Keratinocyte (primary cell): Measurements from ENCODE around the gene CNOT9. TPM values are rescaled to one million over a fixed set of nuclear protein-coding genes. Genes with fewer than 3 reads are reported as not detected.

Experiments
- DNase-seq: peaks from one replicate; pipeline ENCODE4 v3.0.0-alpha.2; 2011; ENCODE audit warnings: low read depth, missing footprints, low spot score
- FAIRE-seq: peaks from 2 replicates; lab custom pipeline; 2011; peaks lifted over from hg19 to GRCh38; lab: Jason Lieb, UNC
- H2AFZ ChIP-seq: 2 replicates; pipeline ENCODE4 v1.6.0; 2012; ENCODE audit warnings: low read length, control low read depth, inconsistent platforms; ENCODE audit not compliant: control insufficient read depth
- H3K27ac ChIP-seq: 2 replicates; pipeline ENCODE4 v1.5.1; 2011; ENCODE audit warnings: low read length; ENCODE audit not compliant: control insufficient read depth, insufficient read depth
- H3K27me3 ChIP-seq: 3 replicates; pipeline ENCODE4 v1.6.0; 2011; ENCODE audit warnings: low read length; ENCODE audit not compliant: control insufficient read depth, insufficient read depth; ENCODE audit errors: extremely low read depth
- H3K36me3 ChIP-seq, 2 experiments: 2 replicates in 1 of 2; 3 replicates in 1 of 2; pipeline ENCODE4 v1.5.1; 2011; ENCODE audit warnings: low read length in 2 of 2, mild to moderate bottlenecking in 1 of 2; ENCODE audit not compliant: control insufficient read depth in 2 of 2, insufficient read depth in 2 of 2; ENCODE audit errors: extremely low read depth in 1 of 2
- H3K4me1 ChIP-seq: 3 replicates; pipeline ENCODE4 v1.5.1; 2011; ENCODE audit warnings: low read length; ENCODE audit not compliant: control insufficient read depth, insufficient read depth; ENCODE audit errors: extremely low read depth
- H3K4me2 ChIP-seq: 3 replicates; pipeline ENCODE4 v1.6.0; 2011; ENCODE audit warnings: low read depth, low read length; ENCODE audit not compliant: control insufficient read depth, insufficient read depth; ENCODE audit errors: extremely low read depth
- H3K4me3 ChIP-seq, 3 experiments: fragments of 200-600 bp in 1 of 3; sonication (generic) in 1 of 3; 2 replicates in 2 of 3; 3 replicates in 1 of 3; pipeline ENCODE4 v1.5.1; 2011 to 2016; ENCODE audit warnings: low read length in 3 of 3, mild to moderate bottlenecking in 3 of 3, control low read depth in 2 of 3, inconsistent platforms in 1 of 3, low read depth in 1 of 3, mixed read lengths in 1 of 3, mixed run types in 1 of 3, moderate library complexity in 1 of 3; ENCODE audit not compliant: control insufficient read depth in 2 of 3, insufficient read depth in 2 of 3; ENCODE audit errors: extremely low read depth in 1 of 3
- H3K79me2 ChIP-seq: 2 replicates; pipeline ENCODE4 v1.6.0; 2012; ENCODE audit warnings: low read length; ENCODE audit not compliant: control insufficient read depth, insufficient read depth
- H3K9ac ChIP-seq: 3 replicates; pipeline ENCODE4 v1.6.0; 2011; ENCODE audit warnings: low read length; ENCODE audit not compliant: control insufficient read depth, insufficient read depth; ENCODE audit errors: extremely low read depth
- H3K9me1 ChIP-seq: 3 replicates; pipeline ENCODE4 v1.6.0; 2011; ENCODE audit warnings: low read length; ENCODE audit not compliant: control insufficient read depth, insufficient read depth; ENCODE audit errors: extremely low read depth
- H3K9me3 ChIP-seq: 2 replicates; pipeline ENCODE4 v1.5.1; 2012; ENCODE audit warnings: low read depth, low read length; ENCODE audit not compliant: control insufficient read depth
- H4K20me1 ChIP-seq: 3 replicates; pipeline ENCODE4 v1.6.0; 2011; ENCODE audit warnings: low read length; ENCODE audit not compliant: control insufficient read depth, insufficient read depth; ENCODE audit errors: extremely low read depth
- CTCF ChIP-seq, 3 experiments: IDR thresholded peaks in 1 of 3; conservative IDR thresholded peaks in 1 of 3; optimal IDR thresholded peaks in 1 of 3; 2 replicates in 2 of 3; 3 replicates in 1 of 3; pipeline versions ENCODE3 to v1.5.1; 2011; ENCODE audit warnings: low read length in 3 of 3, mild to moderate bottlenecking in 3 of 3, moderate library complexity in 2 of 3, control low read depth in 1 of 3, inconsistent platforms in 1 of 3; ENCODE audit not compliant: insufficient read depth in 2 of 3; ENCODE audit errors: extremely low read depth in 1 of 3
- EZH2 ChIP-seq: IDR thresholded peaks from one replicate; pipeline ENCODE4 v1.6.1; 2012; ENCODE audit warnings: inconsistent platforms, mild to moderate bottlenecking, low read length, moderate library complexity
- dilution Hi-C: fragments of 300-500 bp; cut with MboI; formaldehyde crosslinking; loops from one replicate; pipeline ENCODE4 v1.7.0; 2020; ENCODE audit warnings: low sequenced_read_pairs; ENCODE audit not compliant: extremely low pct_ligation_motif_present
- polyA plus RNA-seq, 5 experiments: library from polyadenylated mRNA; depleted of rRNA in 3 of 5; stranded (reverse) in 3 of 5; stranded (forward) in 1 of 5; unstranded in 1 of 5; fragments of >200 nt; gene quantifications; 1 replicate in 1 of 5; 2 replicates in 3 of 5; 3 replicates in 1 of 5; pipeline versions ENCODE4 v1.2.1 to v1.2.3, GENCODE V29; 2011 to 2012; ENCODE audit warnings: missing spikeins in 2 of 5, low read depth in 1 of 5, low replicate concordance in 1 of 5

CNOT9 gene
- polyA plus RNA-seq, 1 donor (not counting 4 experiments of a cell fraction or from before 2014, with no cell fraction given) = 66.7 TPM

- Histone ChIP-seq H3K9ac (no peak overlapping the region), H3K4me2 (no peak overlapping the region), H3K9me3 (no peaks in the 10 kb centered on the region), H3K36me3 (peaks cover 46 to 64% of the 10 kb centered on the region in 2 experiments), H4K20me1 (peaks cover 3% of the 10 kb centered on the region), H3K27me3 (no peaks in the 10 kb centered on the region), H3K4me1 (peaks cover 23% of the 10 kb centered on the region), H3K9me1 (no peaks in the 10 kb centered on the region), H3K4me3 (no peak overlapping the region), H2AFZ (no peak overlapping the region), H3K79me2 (peaks cover 9% of the 10 kb centered on the region), H3K27ac (no peak overlapping the region)
- dilution Hi-C loops = no loop called here
- no peak for DNase-seq
- TF ChIP-seq CTCF (optimal IDR thresholded peaks at IDR 0.05 in 1 of 3, IDR thresholded peaks at IDR 0.05 in 1 of 3, conservative IDR thresholded peaks at IDR 0.05 in 1 of 3; ENCODE audit: extremely low read depth in 1 of 3, insufficient read depth in 2 of 3, low read length in 3 of 3) (no peak), EZH2 (no peak)
- FAIRE-seq = no peak
Observed at GRCh38 chr2:218642121-218642656, 73.5 kb downstream of the CNOT9 start.

- Histone ChIP-seq H3K79me2 (peaks cover 14% of the 10 kb centered on the region), H3K4me3 (no peak overlapping the region), H3K9ac (no peak overlapping the region), H3K4me1 (peaks cover 23% of the 10 kb centered on the region), H3K27ac (no peak overlapping the region), H3K36me3 (peaks cover 42 to 65% of the 10 kb centered on the region in 2 experiments), H2AFZ (no peak overlapping the region), H3K27me3 (no peaks in the 10 kb centered on the region), H3K9me3 (no peaks in the 10 kb centered on the region), H3K9me1 (no peaks in the 10 kb centered on the region), H4K20me1 (peaks cover 3% of the 10 kb centered on the region), H3K4me2 (no peak overlapping the region)
- dilution Hi-C loops = no loop called here
- DNase-seq (no peak), FAIRE-seq (no peak)
- TF ChIP-seq CTCF (optimal IDR thresholded peaks at IDR 0.05 in 1 of 3, IDR thresholded peaks at IDR 0.05 in 1 of 3, conservative IDR thresholded peaks at IDR 0.05 in 1 of 3; ENCODE audit: extremely low read depth in 1 of 3, insufficient read depth in 2 of 3, low read length in 3 of 3) (no peak), EZH2 (no peak)
Observed at GRCh38 chr2:218642786-218643185, 74.1 kb downstream of the CNOT9 start.
